ENCODE results near the gene KIAA1191.

GRCh38 chr5:176408590-176408989, 47.0 kb upstream of the KIAA1191 start:
- TF ChIP-seq CTCF (IDR thresholded peaks at IDR 0.05) (no peak), POLR2A (IDR thresholded peaks at IDR 0.05) (no peak)
